Endothelial cell of umbilical vein (primary cell): ENCODE data around the gene GFAP. TPM values are rescaled to one million over a fixed set of nuclear protein-coding genes. Genes with fewer than 3 reads are reported as not detected.

Experiments
- BruUV-seq: library from RNA; stranded (reverse); fragments of 400-500 nt; replicated peaks from 2 replicates; lab custom pipeline; 2021; lab: Mats Ljungman, UMichigan
- CTCF ChIA-PET: fragments of 300-600, 350-600 bp; sonication (Branson Sonifier 250); formaldehyde crosslinking; loops from one replicate; lab custom pipeline; 2021; ENCODE audit warnings: antibody characterized with exemption, inconsistent platforms; lab: Charles Lee
- POLR2A ChIA-PET: fragments of 300-600, 350-600 bp; sonication (Branson Sonifier 250); formaldehyde crosslinking; loops from one replicate; lab custom pipeline; 2021; ENCODE audit warnings: antibody characterized with exemption, inconsistent platforms; lab: Charles Lee
- DNase-seq: peaks from one replicate; pipeline ENCODE4 v3.0.0-alpha.2; 2011; ENCODE audit warnings: low read depth, low spot score
- FAIRE-seq: peaks from 2 replicates; lab custom pipeline; 2011; peaks lifted over from hg19 to GRCh38; lab: Jason Lieb, UNC
- H2AFZ ChIP-seq: 2 replicates; pipeline ENCODE4 v1.6.0; 2012; ENCODE audit warnings: low read depth, low read length, control low read depth, inconsistent platforms
- H3K27ac ChIP-seq: 2 replicates; pipeline ENCODE4 v1.5.1; 2011; ENCODE audit warnings: low read depth, mild to moderate bottlenecking, control low read depth, low read length, moderate library complexity; ENCODE audit not compliant: insufficient read depth
- H3K27me3 ChIP-seq, 2 experiments: 2 replicates each; pipeline versions ENCODE4 v1.6.0 to v1.6.1; 2011; ENCODE audit warnings: low read length in 2 of 2, mixed read lengths in 1 of 2; ENCODE audit not compliant: control insufficient read depth in 2 of 2, insufficient read depth in 2 of 2
- H3K36me3 ChIP-seq, 2 experiments: 2 replicates in 1 of 2; 3 replicates in 1 of 2; pipeline ENCODE4 v1.5.1; 2011; ENCODE audit warnings: low read length in 2 of 2, mild to moderate bottlenecking in 1 of 2, moderate library complexity in 1 of 2; ENCODE audit not compliant: control insufficient read depth in 2 of 2, insufficient read depth in 2 of 2; ENCODE audit errors: extremely low read depth in 1 of 2
- H3K4me1 ChIP-seq: 3 replicates; pipeline ENCODE4 v1.5.1; 2011; ENCODE audit warnings: mild to moderate bottlenecking, low read length; ENCODE audit not compliant: control insufficient read depth, insufficient read depth; ENCODE audit errors: extremely low read depth
- H3K4me2 ChIP-seq: 2 replicates; pipeline ENCODE4 v1.6.1; 2011; ENCODE audit warnings: low read length, control low read depth, mixed read lengths; ENCODE audit not compliant: insufficient read depth
- H3K4me3 ChIP-seq, 3 experiments: fragments of 200-600 bp in 1 of 3; sonication (generic), shearing (Covaris generic) in 1 of 3; replicated peaks in 1 of 3; 2 replicates each; pipeline ENCODE4 v1.5.1; 2011 to 2016; ENCODE audit warnings: control low read depth in 3 of 3, low read length in 3 of 3, mild to moderate bottlenecking in 2 of 3, inconsistent platforms in 1 of 3, low read depth in 1 of 3, moderate library complexity in 1 of 3; ENCODE audit not compliant: insufficient read depth in 1 of 3
- H3K79me2 ChIP-seq: 2 replicates; pipeline ENCODE4 v1.6.0; 2012; ENCODE audit warnings: low read length, inconsistent platforms; ENCODE audit not compliant: control insufficient read depth, insufficient read depth
- H3K9ac ChIP-seq: replicated peaks from 2 replicates; pipeline ENCODE3; 2011; ENCODE audit warnings: low read length, control low read depth; ENCODE audit not compliant: insufficient read depth; ENCODE audit errors: extremely low read depth
- H3K9me1 ChIP-seq: replicated peaks from 3 replicates; pipeline ENCODE4 v1.6.0; 2011; ENCODE audit warnings: mild to moderate bottlenecking, low read length; ENCODE audit not compliant: control insufficient read depth, insufficient read depth; ENCODE audit errors: extremely low read depth
- H3K9me3 ChIP-seq: replicated peaks from 2 replicates; pipeline ENCODE4 v1.5.1; 2012; ENCODE audit warnings: low read length, inconsistent platforms; ENCODE audit not compliant: control insufficient read depth, insufficient read depth
- H4K20me1 ChIP-seq: replicated peaks from 2 replicates; pipeline ENCODE3; 2011; ENCODE audit warnings: mild to moderate bottlenecking, low read length; ENCODE audit not compliant: control insufficient read depth, insufficient read depth; ENCODE audit errors: extremely low read depth
- MAX ChIP-seq: IDR thresholded peaks from 2 replicates; pipeline ENCODE4 v1.6.1; 2011; ENCODE audit not compliant: insufficient read depth, insufficient read length
- dilution Hi-C: fragments of 300-500 bp; cut with MboI; formaldehyde crosslinking; loops from one replicate; pipeline ENCODE4 v1.15.0; 2019; ENCODE audit warnings: low sequenced_read_pairs; ENCODE audit not compliant: extremely low pct_ligation_motif_present
- intact Hi-C: fragments of 100-400 bp; cut with micrococcal nuclease; formaldehyde crosslinking; loops from one replicate; pipeline ENCODE4 v1.10.0; 2022
- polyA plus RNA-seq, 4 experiments: library from polyadenylated mRNA; depleted of rRNA in 3 of 4; stranded (reverse) in 3 of 4; unstranded in 1 of 4; fragments of >200 nt; gene quantifications; 2 replicates each; pipeline versions ENCODE4 v1.2.1 to v1.2.3, GENCODE V29; 2011 to 2012; ENCODE audit warnings: missing spikeins in 1 of 4
- total RNA-seq: library from RNA; stranded (reverse); gene quantifications from 2 replicates; pipeline ENCODE4 v1.2.3, GENCODE V29; 2021
- TF ChIP-seq, protein P1 (sequence below), 2 donors: IDR thresholded peaks; 1 replicate in 1 of 2; 2 replicates in 1 of 2; pipeline ENCODE4 v1.5.1; 2011; ENCODE audit warnings: low read length in 2 of 2, mild to moderate bottlenecking in 2 of 2, moderate library complexity in 2 of 2, control low read depth in 1 of 2, inconsistent platforms in 1 of 2, low read depth in 1 of 2; ENCODE audit not compliant: insufficient read depth in 1 of 2; ENCODE audit errors: extremely low read depth in 1 of 2

GFAP gene
- total and polyA plus RNA-seq, 2 donors (not counting 3 experiments of a cell fraction or from before 2014, with no cell fraction given), result 0.07 to 0.42 TPM

GRCh38 chr17:44911133-44912001, 3.9 kb downstream of the GFAP start:
- Histone ChIP-seq H4K20me1 (no peaks in the 10 kb centered on the region), H3K36me3 (no peaks in the 10 kb centered on the region), H3K79me2 (no peaks in the 10 kb centered on the region), H3K27me3 (no peaks in the 10 kb centered on the region), H2AFZ (peak overlapping the region; percentile 80), H3K4me1 (peaks cover 10% of the 10 kb centered on the region), H3K4me2 (peak overlapping the region; percentile 25), H3K27ac (no peak overlapping the region), H3K9me3 (no peaks in the 10 kb centered on the region), H3K4me3 (no peak overlapping the region), H3K9ac (no peak overlapping the region), H3K9me1 (no peaks in the 10 kb centered on the region)
- CTCF ChIA-PET, result interaction anchor here (0.7 to 4.8 kb wide), 7 partner anchors 8 to 224 kb away, joined by 3 to 35 read pairs (median 7); partner anchors contain the start of genes ACBD4 and EFTUD2
- POLR2A ChIA-PET, result no interaction called here
- peak; percentile 36 for DNase-seq
- dilution Hi-C loops, result no loop called here
- intact Hi-C loops, result no loop called here
- no TSS peak for BruUV-seq
- TF ChIP-seq MAX, result no peak
- TF ChIP-seq, protein P1, sequence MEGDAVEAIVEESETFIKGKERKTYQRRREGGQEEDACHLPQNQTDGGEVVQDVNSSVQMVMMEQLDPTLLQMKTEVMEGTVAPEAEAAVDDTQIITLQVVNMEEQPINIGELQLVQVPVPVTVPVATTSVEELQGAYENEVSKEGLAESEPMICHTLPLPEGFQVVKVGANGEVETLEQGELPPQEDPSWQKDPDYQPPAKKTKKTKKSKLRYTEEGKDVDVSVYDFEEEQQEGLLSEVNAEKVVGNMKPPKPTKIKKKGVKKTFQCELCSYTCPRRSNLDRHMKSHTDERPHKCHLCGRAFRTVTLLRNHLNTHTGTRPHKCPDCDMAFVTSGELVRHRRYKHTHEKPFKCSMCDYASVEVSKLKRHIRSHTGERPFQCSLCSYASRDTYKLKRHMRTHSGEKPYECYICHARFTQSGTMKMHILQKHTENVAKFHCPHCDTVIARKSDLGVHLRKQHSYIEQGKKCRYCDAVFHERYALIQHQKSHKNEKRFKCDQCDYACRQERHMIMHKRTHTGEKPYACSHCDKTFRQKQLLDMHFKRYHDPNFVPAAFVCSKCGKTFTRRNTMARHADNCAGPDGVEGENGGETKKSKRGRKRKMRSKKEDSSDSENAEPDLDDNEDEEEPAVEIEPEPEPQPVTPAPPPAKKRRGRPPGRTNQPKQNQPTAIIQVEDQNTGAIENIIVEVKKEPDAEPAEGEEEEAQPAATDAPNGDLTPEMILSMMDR (IDR thresholded peaks at IDR 0.05; ENCODE audit: extremely low read depth in 1 of 2, insufficient read depth in 1 of 2, low read depth in 1 of 2, low read length in 2 of 2), result peak; percentile 23 to 59
- FAIRE-seq, result peak; percentile 48
